Suppressor macrophage treated with lipopolysaccharide for 1 hour (primary cell): ENCODE results near the gene MCF2L.
"Not testable (repeated sequence)": the region's sequence is repeated elsewhere in the genome, so short reads cannot be mapped to it uniquely, and the experiment has no call there.

ENCODE experiments used
- DNase-seq, 3 donors: peaks; one replicate each; pipeline ENCODE4 v3.0.0-alpha.2; 2020 to 2022

MCF2L gene

DNA sequence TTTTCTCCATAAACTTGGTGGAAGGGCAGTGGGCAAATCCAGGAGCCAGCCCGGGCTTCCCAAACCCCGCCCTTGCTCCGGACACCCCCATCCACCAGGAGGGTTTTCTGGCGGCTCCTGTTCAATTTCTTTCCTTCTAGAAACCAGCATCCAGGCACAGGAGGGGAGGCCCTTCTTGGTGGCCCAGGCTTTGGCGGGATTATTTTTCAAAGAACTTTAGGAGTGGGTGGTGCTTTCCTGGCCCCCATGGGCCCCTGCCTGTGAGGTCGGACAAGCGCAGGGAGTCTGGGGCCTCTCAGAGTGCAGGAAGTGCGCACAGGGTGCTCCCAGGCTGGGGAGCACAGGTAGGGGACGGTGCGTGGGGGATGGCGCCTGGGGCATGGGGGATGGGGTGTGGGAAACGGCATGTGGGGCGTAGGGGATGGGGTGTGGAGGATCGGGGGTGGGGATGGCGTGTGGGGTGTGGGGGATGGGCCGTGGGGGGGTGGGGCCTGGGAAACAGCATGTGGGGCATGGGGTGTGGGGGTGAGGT, 137.0 kb downstream of the MCF2L start:
- DNase-seq = no peak

- peak in 1 of 3 donors; percentile 12 for DNase-seq
These were observed 137.8 kb downstream of the MCF2L start for GRCh38 chr13:113106711-113107351.

- DNase-seq = not testable (repeated sequence)
These were observed 139.5 kb downstream of the MCF2L start for GRCh38 chr13:113108521-113108920.

GRCh38 chr13:113109151-113110047, 140.4 kb downstream of the MCF2L start:
- DNase-seq = no peak

GRCh38 chr13:113110048-113110851, 141.2 kb downstream of the MCF2L start:
- DNase-seq = peak; percentile 20 to 50 (median 38)

DNA sequence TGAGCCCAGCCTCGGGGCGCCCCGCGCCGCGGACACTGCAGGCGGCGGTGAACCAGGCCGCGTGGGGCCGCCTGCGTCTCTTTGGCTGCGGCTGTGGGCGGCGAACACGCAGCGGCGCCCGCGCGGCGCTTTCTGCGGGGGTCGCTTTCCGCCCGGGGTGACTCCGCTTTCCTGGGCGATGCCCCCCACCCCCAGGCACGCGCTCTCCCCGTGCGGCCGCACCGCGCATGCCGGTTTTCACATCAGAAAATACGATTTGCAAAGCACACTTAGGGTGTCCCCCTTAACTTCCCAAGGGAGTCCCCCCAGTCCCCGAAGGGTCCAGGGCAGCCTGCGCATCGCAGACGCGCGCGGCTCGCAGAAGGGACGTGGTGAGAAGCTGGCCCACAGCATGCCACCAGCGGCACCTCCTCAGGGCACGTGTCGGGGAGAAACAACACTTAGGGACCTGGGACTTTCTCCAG, 141.9 kb downstream of the MCF2L start:
- no peak for DNase-seq

DNA sequence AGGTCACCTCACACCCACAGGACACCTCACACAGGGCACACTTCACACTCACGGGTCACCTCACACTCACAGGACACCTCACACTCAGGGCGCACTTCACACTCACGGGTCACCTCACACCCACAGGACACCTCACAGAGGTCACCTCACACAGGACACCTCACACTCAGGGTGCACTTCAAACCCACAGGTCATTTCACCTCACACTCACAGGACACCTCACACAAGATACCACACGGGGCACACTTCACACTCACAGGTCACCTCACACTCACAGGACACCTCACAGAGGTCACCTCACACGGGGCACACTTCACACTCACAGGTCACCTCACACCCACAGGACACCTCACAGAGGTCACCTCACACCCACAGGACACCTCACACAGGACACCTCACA, 142.8 kb downstream of the MCF2L start:
- DNase-seq = not testable (repeated sequence)

DNA sequence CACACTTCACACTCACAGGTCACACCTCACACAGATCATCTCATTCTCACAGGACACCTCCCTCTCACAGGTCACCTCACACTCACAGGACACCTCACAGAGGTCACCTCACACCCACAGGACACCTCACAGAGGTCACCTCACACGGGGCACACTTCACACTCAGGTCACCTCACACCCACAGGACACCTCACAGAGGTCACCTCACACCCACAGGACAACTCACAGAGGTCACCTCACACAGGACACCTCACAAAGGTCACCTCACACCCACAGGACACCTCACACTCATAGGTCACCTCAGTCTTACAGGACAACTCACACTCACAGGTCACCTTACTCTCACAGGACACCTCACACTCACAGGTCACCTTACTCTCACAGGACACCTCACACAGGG, 143.5 kb downstream of the MCF2L start:
- not testable (repeated sequence) for DNase-seq

- no peak for DNase-seq
These were observed 144.2 kb downstream of the MCF2L start for GRCh38 chr13:113112893-113113845.

GRCh38 chr13:113113846-113114271, 144.8 kb downstream of the MCF2L start:
- DNase-seq = no peak

- DNase-seq = no peak
These were observed 145.7 kb downstream of the MCF2L start for GRCh38 chr13:113114511-113115362.

DNA sequence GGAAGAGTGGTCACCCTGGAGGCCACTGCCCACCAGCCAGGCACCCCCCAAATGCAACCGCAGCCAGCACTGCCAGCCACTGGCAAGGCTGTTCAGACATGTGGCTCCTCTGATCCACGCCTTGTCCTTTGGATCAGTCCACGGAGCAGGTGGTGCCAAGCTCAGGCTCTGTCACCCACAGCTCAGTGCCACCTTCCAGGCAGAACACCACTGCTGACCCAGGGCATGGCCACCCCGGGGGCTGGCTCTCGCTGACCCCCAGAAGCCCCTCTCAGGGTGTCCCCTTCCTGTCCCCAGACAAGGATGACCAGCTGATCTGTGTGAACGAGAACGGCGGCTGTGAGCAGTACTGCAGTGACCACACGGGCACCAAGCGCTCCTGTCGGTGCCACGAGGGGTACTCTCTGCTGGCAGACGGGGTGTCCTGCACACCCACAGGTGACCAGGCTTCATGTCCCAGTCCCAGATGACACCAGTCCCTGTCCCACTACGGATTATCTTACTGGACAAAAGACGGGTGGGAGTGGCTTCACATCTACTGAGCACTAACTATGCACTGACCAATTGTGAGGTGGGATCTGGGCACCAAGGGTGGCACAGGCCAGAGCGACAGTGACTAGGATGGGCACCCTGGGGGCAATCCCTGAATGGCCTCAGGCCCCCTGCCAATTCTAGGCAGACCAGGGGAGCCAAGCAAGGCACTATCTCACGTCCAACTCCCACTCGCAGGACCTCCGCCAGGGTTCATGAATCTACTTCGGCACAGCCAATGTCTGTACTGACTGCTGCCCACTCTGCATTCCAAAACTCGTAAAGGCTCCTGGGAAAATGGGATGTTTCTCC, 146.6 kb downstream of the MCF2L start:
- no peak for DNase-seq

- no peak for DNase-seq
These were observed 147.3 kb downstream of the MCF2L start for GRCh38 chr13:113116206-113116800.

DNA sequence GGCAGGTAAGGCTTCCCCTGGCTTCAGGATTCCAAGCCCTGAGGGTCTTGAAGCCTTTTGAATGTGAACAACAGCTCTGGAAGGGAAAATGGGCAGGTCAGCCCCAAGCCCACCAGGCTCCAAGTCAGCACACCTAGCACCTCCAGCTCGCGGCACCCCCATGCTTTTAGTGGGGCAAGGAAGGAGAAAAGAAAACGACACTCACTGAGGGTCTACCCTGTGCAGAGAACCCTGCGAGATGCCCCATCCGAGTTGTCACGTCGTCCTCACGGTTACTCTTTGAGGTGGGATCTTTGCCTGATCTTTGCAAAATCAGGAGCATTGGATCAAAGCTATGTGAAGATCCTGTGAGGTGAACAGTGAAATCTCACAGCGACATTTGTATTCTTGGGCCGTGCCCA, 147.9 kb downstream of the MCF2L start:
- DNase-seq = no peak

DNA sequence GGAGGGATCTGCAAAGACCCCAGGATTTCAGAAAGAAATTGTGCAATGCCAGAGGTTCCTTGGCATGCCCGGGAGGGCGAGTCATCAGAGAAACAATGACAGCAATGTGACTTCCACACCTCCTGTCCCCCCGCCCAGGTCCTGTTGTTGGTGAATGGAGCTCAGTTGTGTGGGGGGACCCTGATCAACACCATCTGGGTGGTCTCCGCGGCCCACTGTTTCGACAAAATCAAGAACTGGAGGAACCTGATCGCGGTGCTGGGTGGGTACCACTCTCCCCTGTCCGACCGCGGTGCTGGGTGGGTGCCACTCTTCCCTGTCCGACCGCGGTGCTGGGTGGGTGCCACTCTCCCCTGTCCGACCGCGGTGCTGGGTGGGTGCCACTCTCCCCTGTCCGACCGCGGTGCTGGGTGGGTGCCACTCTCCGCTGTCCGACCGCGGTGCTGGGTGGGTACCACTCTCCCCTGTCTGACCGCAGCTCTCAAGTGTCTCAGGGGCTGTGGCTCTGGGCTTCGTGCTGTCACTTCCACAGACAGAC, 148.4 kb downstream of the MCF2L start:
- no peak for DNase-seq

DNA sequence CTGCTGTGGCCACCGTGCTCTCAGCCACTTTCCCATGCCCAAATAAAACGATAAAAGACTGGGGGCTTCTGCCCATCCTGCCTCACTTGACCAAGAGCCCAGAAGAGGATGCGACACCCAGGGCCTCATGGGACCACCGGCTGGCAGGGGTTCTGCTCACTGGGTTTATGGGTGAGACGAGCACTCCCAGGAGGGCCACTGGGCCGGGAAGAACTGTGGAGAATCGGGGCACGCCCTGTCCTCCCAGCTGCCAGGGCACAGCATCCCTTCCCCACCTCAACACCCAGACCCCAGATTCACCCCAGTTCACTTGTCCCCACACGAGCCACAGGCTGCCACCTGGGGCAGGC, 148.9 kb downstream of the MCF2L start:
- no peak for DNase-seq

- no peak for DNase-seq
These were observed 149.4 kb downstream of the MCF2L start for GRCh38 chr13:113118261-113119021.

DNA sequence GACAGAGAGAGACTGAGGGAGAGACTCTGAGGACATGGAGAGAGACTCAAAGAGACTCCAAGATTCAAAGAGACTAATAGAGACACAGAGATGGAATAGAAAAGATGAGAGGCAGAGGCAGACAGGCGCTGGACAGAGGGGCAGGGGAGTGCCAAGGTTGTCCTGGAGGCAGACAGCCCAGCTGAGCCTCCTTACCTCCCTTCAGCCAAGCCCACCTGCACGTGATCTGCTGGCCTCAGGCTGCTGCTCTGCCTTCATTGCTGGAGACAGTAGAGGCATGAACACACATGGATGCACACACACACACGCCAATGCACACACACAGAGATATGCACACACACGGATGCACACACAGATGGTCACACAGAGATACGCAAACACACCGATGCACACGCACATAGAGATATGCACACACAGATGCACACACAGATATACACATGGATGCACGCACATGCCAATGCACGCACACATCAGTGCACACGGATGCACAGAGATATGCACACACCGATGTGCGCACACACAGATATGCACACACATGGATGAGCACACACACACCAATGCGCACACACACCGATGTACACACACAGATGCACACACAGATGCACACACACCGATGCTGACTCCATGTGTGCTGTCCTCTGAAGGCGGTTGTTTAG, 150.3 kb downstream of the MCF2L start:
- no peak for DNase-seq
